ENCODE data around the gene DPPA3. TPM values are rescaled to one million over a fixed set of nuclear protein-coding genes. Genes with fewer than 3 reads are reported as not detected.
"Not testable (repeated sequence)": the region's sequence is repeated elsewhere in the genome, so short reads cannot be mapped to it uniquely, and the experiment has no call there.

The DPPA3 gene
- total RNA-seq (0.19 TPM), polyA plus RNA-seq (0.57 TPM)
- long read RNA-seq, donor 1: 0 reads
- long read RNA-seq, donor 2: 0 reads
- long read RNA-seq, donor 3: 0 reads
- long read RNA-seq, donor 4: 0 reads
- long read RNA-seq, donor 5: 0 reads
- long read RNA-seq, donor 6: 0 reads
- long read RNA-seq, donor 7: 0 reads
- long read RNA-seq, donor 8: 0 reads
- long read RNA-seq, donor 9: 0 reads
- long read RNA-seq, donor 10: 0 reads

GRCh38 chr12:7711133-7711532 is at the start of gene DPPA3:
Gene DPPA3 (plus strand): TSS chr12:7711433. CDS start chr12:7711571, 138 bp downstream.
- Histone ChIP-seq H3K9me3 (ENCODE audit: control insufficient read depth in 2 of 2, insufficient read depth in 1 of 2, low read length in 1 of 2) (no peaks in the 10 kb centered on the region), H3K4me3 (ENCODE audit: low read length in 2 of 2) (no peak within 1 kb of the TSS), H3K36me3 (ENCODE audit: control insufficient read depth in 2 of 2, insufficient read depth in 2 of 2, low read length in 1 of 2) (no peaks in the 10 kb centered on the region), H3K27me3 (ENCODE audit: control insufficient read depth in 2 of 2, insufficient read depth in 1 of 2, low read length in 1 of 2) (no peaks in the 10 kb centered on the region), H3K27ac (ENCODE audit: low read depth in 1 of 2, low read length in 1 of 2) (no peak within 1 kb of the TSS), H3K4me1 (ENCODE audit: control insufficient read depth in 2 of 2, insufficient read depth in 2 of 2, low read length in 2 of 2) (no peaks in the 10 kb centered on the region)
- DNase-seq (ENCODE audit: low read depth in 6 of 9, low spot score in 9 of 9): no peak
- WGBS: 94% methylated on average over 7 of the region's 7 CpGs

- 96% methylated on average over 5 of the region's 5 CpGs for WGBS
- no peak overlapping the region for H3K27ac ChIP-seq (ENCODE audit: low read depth in 1 of 2, low read length in 1 of 2)
- no peaks in the 10 kb centered on the region for H3K9me3 ChIP-seq (ENCODE audit: control insufficient read depth in 2 of 2, insufficient read depth in 1 of 2, low read length in 1 of 2)
- no peaks in the 10 kb centered on the region for H3K4me1 ChIP-seq (ENCODE audit: control insufficient read depth in 2 of 2, insufficient read depth in 2 of 2, low read length in 2 of 2)
- no peak overlapping the region for H3K4me3 ChIP-seq (ENCODE audit: low read length in 2 of 2)
- DNase-seq (ENCODE audit: low read depth in 6 of 9, low spot score in 9 of 9): no peak
- H3K27me3 ChIP-seq (ENCODE audit: control insufficient read depth in 2 of 2, insufficient read depth in 1 of 2, low read length in 1 of 2): no peaks in the 10 kb centered on the region
- no peaks in the 10 kb centered on the region for H3K36me3 ChIP-seq (ENCODE audit: control insufficient read depth in 2 of 2, insufficient read depth in 2 of 2, low read length in 1 of 2)
Measured at GRCh38 chr12:7661741-7662140, 49.5 kb upstream of the DPPA3 start.

- Histone ChIP-seq H3K27me3 (ENCODE audit: control insufficient read depth in 2 of 2, insufficient read depth in 1 of 2, low read length in 1 of 2) (no peaks in the 10 kb centered on the region), H3K4me1 (ENCODE audit: control insufficient read depth in 2 of 2, insufficient read depth in 2 of 2, low read length in 2 of 2) (no peaks in the 10 kb centered on the region), H3K4me3 (ENCODE audit: low read length in 2 of 2) (no peak overlapping the region), H3K36me3 (ENCODE audit: control insufficient read depth in 2 of 2, insufficient read depth in 2 of 2, low read length in 1 of 2) (no peaks in the 10 kb centered on the region), H3K9me3 (ENCODE audit: control insufficient read depth in 2 of 2, insufficient read depth in 1 of 2, low read length in 1 of 2) (no peaks in the 10 kb centered on the region), H3K27ac (ENCODE audit: low read depth in 1 of 2, low read length in 1 of 2) (no peak overlapping the region)
- DNase-seq (ENCODE audit: low read depth in 6 of 9, low spot score in 9 of 9): no peak
- WGBS: 90% methylated on average over 5 of the region's 5 CpGs
Measured at GRCh38 chr12:7666595-7666994, 44.6 kb upstream of the DPPA3 start.

GRCh38 chr12:7667125-7667524 is 44.1 kb upstream of the DPPA3 start:
- DNase-seq (ENCODE audit: low read depth in 6 of 9, low spot score in 9 of 9): peak in 1 of 9 donors; percentile 36
- no peak overlapping the region for H3K4me3 ChIP-seq (ENCODE audit: low read length in 2 of 2)

GRCh38 chr12:7668171-7668570 is 43.1 kb upstream of the DPPA3 start:
- WGBS: 92% methylated on average over 5 of the region's 5 CpGs
- Histone ChIP-seq H3K4me1 (ENCODE audit: control insufficient read depth in 2 of 2, insufficient read depth in 2 of 2, low read length in 2 of 2) (no peaks in the 10 kb centered on the region), H3K27ac (ENCODE audit: low read depth in 1 of 2, low read length in 1 of 2) (no peak overlapping the region), H3K9me3 (ENCODE audit: control insufficient read depth in 2 of 2, insufficient read depth in 1 of 2, low read length in 1 of 2) (no peaks in the 10 kb centered on the region), H3K27me3 (ENCODE audit: control insufficient read depth in 2 of 2, insufficient read depth in 1 of 2, low read length in 1 of 2) (no peaks in the 10 kb centered on the region), H3K36me3 (ENCODE audit: control insufficient read depth in 2 of 2, insufficient read depth in 2 of 2, low read length in 1 of 2) (no peaks in the 10 kb centered on the region), H3K4me3 (ENCODE audit: low read length in 2 of 2) (no peak overlapping the region)
- DNase-seq (ENCODE audit: low read depth in 6 of 9, low spot score in 9 of 9): no peak

More at GRCh38 chr12:7667125-7667524, 44.1 kb upstream of the DPPA3 start:
- WGBS: 83% methylated on average over 4 of the region's 4 CpGs
- Histone ChIP-seq H3K36me3 (ENCODE audit: control insufficient read depth in 2 of 2, insufficient read depth in 2 of 2, low read length in 1 of 2) (no peaks in the 10 kb centered on the region), H3K9me3 (ENCODE audit: control insufficient read depth in 2 of 2, insufficient read depth in 1 of 2, low read length in 1 of 2) (no peaks in the 10 kb centered on the region), H3K27me3 (ENCODE audit: control insufficient read depth in 2 of 2, insufficient read depth in 1 of 2, low read length in 1 of 2) (no peaks in the 10 kb centered on the region), H3K4me1 (ENCODE audit: control insufficient read depth in 2 of 2, insufficient read depth in 2 of 2, low read length in 2 of 2) (no peaks in the 10 kb centered on the region), H3K27ac (ENCODE audit: low read depth in 1 of 2, low read length in 1 of 2) (no peak overlapping the region)

GRCh38 chr12:7675455-7675854 is 35.8 kb upstream of the DPPA3 start:
- H3K27ac ChIP-seq (ENCODE audit: low read depth in 1 of 2, low read length in 1 of 2); H3K4me3 ChIP-seq (ENCODE audit: low read length in 2 of 2); H3K27me3 ChIP-seq (ENCODE audit: control insufficient read depth in 2 of 2, insufficient read depth in 1 of 2, low read length in 1 of 2); DNase-seq (ENCODE audit: low read depth in 6 of 9, low spot score in 9 of 9); H3K36me3 ChIP-seq (ENCODE audit: control insufficient read depth in 2 of 2, insufficient read depth in 2 of 2, low read length in 1 of 2); H3K9me3 ChIP-seq (ENCODE audit: control insufficient read depth in 2 of 2, insufficient read depth in 1 of 2, low read length in 1 of 2); H3K4me1 ChIP-seq (ENCODE audit: control insufficient read depth in 2 of 2, insufficient read depth in 2 of 2, low read length in 2 of 2): not testable (repeated sequence)
- whole genome bisulfite sequencing: 31% methylated on average over 6 of the region's 6 CpGs

GRCh38 chr12:7677432-7677888 is 33.8 kb upstream of the DPPA3 start:
- peak; percentile 9 to 75 (median 30) for DNase-seq (ENCODE audit: low read depth in 6 of 9, low spot score in 9 of 9)
- WGBS: 24% methylated on average over 9 of the region's 9 CpGs
- H3K9me3 ChIP-seq (ENCODE audit: control insufficient read depth in 2 of 2, insufficient read depth in 1 of 2, low read length in 1 of 2); H3K36me3 ChIP-seq (ENCODE audit: control insufficient read depth in 2 of 2, insufficient read depth in 2 of 2, low read length in 1 of 2); H3K27ac ChIP-seq (ENCODE audit: low read depth in 1 of 2, low read length in 1 of 2); H3K4me1 ChIP-seq (ENCODE audit: control insufficient read depth in 2 of 2, insufficient read depth in 2 of 2, low read length in 2 of 2); H3K27me3 ChIP-seq (ENCODE audit: control insufficient read depth in 2 of 2, insufficient read depth in 1 of 2, low read length in 1 of 2); H3K4me3 ChIP-seq (ENCODE audit: low read length in 2 of 2): not testable (repeated sequence)

GRCh38 chr12:7678744-7679143 is 32.5 kb upstream of the DPPA3 start:
- H3K4me3 ChIP-seq (ENCODE audit: low read length in 2 of 2): no peak overlapping the region
- DNase-seq (ENCODE audit: low read depth in 6 of 9, low spot score in 9 of 9): no peak
- H3K4me1 ChIP-seq (ENCODE audit: control insufficient read depth in 2 of 2, insufficient read depth in 2 of 2, low read length in 2 of 2): no peaks in the 10 kb centered on the region
- H3K27ac ChIP-seq (ENCODE audit: low read depth in 1 of 2, low read length in 1 of 2): no peak overlapping the region
- no peaks in the 10 kb centered on the region for H3K36me3 ChIP-seq (ENCODE audit: control insufficient read depth in 2 of 2, insufficient read depth in 2 of 2, low read length in 1 of 2)
- no peaks in the 10 kb centered on the region for H3K27me3 ChIP-seq (ENCODE audit: control insufficient read depth in 2 of 2, insufficient read depth in 1 of 2, low read length in 1 of 2)
- no peaks in the 10 kb centered on the region for H3K9me3 ChIP-seq (ENCODE audit: control insufficient read depth in 2 of 2, insufficient read depth in 1 of 2, low read length in 1 of 2)
- 93% methylated on average over 8 of the region's 8 CpGs for WGBS

- no peak for DNase-seq (ENCODE audit: low read depth in 6 of 9, low spot score in 9 of 9)
- H3K27ac ChIP-seq (ENCODE audit: low read depth in 1 of 2, low read length in 1 of 2): no peak overlapping the region
- no peak overlapping the region for H3K4me3 ChIP-seq (ENCODE audit: low read length in 2 of 2)
- no peaks in the 10 kb centered on the region for H3K9me3 ChIP-seq (ENCODE audit: control insufficient read depth in 2 of 2, insufficient read depth in 1 of 2, low read length in 1 of 2)
- H3K4me1 ChIP-seq (ENCODE audit: control insufficient read depth in 2 of 2, insufficient read depth in 2 of 2, low read length in 2 of 2): no peaks in the 10 kb centered on the region
- no peaks in the 10 kb centered on the region for H3K36me3 ChIP-seq (ENCODE audit: control insufficient read depth in 2 of 2, insufficient read depth in 2 of 2, low read length in 1 of 2)
- H3K27me3 ChIP-seq (ENCODE audit: control insufficient read depth in 2 of 2, insufficient read depth in 1 of 2, low read length in 1 of 2): no peaks in the 10 kb centered on the region
- 79% methylated on average over 9 of the region's 9 CpGs for WGBS
Measured at GRCh38 chr12:7679251-7680045, 31.8 kb upstream of the DPPA3 start.

All from thymus (tissue), 14 donors.